Measurements from ENCODE around the gene DLK1. TPM values are rescaled to one million over a fixed set of nuclear protein-coding genes. Genes with fewer than 3 reads are reported as not detected.

Gene DLK1
- total and polyA plus RNA-seq, 7 donors: 0.36 to 1.2 (median 0.46) TPM; not detected in 4

GRCh38 chr14:100683578-100683977 is 43.1 kb upstream of the DLK1 start:
- intact Hi-C loops (cut with DNase I): no loop called here
- Histone ChIP-seq H3K27ac (no peak overlapping the region), H3K27me3 (no peaks in the 10 kb centered on the region), H3K4me3 (no peak overlapping the region), H3K4me1 (peaks cover 0 to 17% (median 12%) of the 10 kb centered on the region in 4 donors), H3K36me3 (no peaks in the 10 kb centered on the region), H3K9me3 (no peaks in the 10 kb centered on the region)
- TF ChIP-seq EP300 (IDR thresholded peaks at IDR 0.05) (no peak), CTCF (IDR thresholded peaks at IDR 0.05) (no peak), POLR2AphosphoS5 (IDR thresholded peaks at IDR 0.05) (no peak), POLR2A (IDR thresholded peaks at IDR 0.05) (no peak)
- 68 to 69% methylated on average over 7 of the region's 7 CpGs for WGBS, 2 donors
- no peak for DNase-seq

- intact Hi-C loops (cut with DNase I): no loop called here
- WGBS, 2 donors: 63 to 81% methylated on average over 6 of the region's 6 CpGs
Observed at GRCh38 chr14:100684154-100684553, 42.5 kb upstream of the DLK1 start.

GRCh38 chr14:100684961-100685360 is 41.7 kb upstream of the DLK1 start:
- intact Hi-C loops (cut with DNase I): no loop called here

More at GRCh38 chr14:100684154-100684553, 42.5 kb upstream of the DLK1 start:
- no peak overlapping the region for H3K4me3 ChIP-seq
- H3K4me1 ChIP-seq: peaks cover 0 to 14% (median 9%) of the 10 kb centered on the region in 4 donors
- no peak overlapping the region for H3K27ac ChIP-seq
- H3K27me3 ChIP-seq: no peaks in the 10 kb centered on the region
- TF ChIP-seq EP300 (IDR thresholded peaks at IDR 0.05) (no peak), POLR2A (IDR thresholded peaks at IDR 0.05) (no peak), CTCF (IDR thresholded peaks at IDR 0.05) (no peak), POLR2AphosphoS5 (IDR thresholded peaks at IDR 0.05) (no peak)
- no peaks in the 10 kb centered on the region for H3K36me3 ChIP-seq
- DNase-seq: no peak
- H3K9me3 ChIP-seq: no peaks in the 10 kb centered on the region

GRCh38 chr14:100686858-100687257 is 39.8 kb upstream of the DLK1 start:
- WGBS, 2 donors: 74 to 83% methylated on average over 4 of the region's 4 CpGs
- Histone ChIP-seq H3K27ac (no peak overlapping the region), H3K27me3 (peaks cover 0 to 14% (median 0%) of the 10 kb centered on the region in 3 donors), H3K9me3 (no peaks in the 10 kb centered on the region), H3K4me1 (no peaks in the 10 kb centered on the region), H3K4me3 (no peak overlapping the region), H3K36me3 (no peaks in the 10 kb centered on the region)
- intact Hi-C loops (cut with DNase I): no loop called here
- TF ChIP-seq EP300 (IDR thresholded peaks at IDR 0.05): no peak
- no peak for TF ChIP-seq CTCF (IDR thresholded peaks at IDR 0.05)
- no peak for TF ChIP-seq POLR2A (IDR thresholded peaks at IDR 0.05)
- TF ChIP-seq POLR2AphosphoS5 (IDR thresholded peaks at IDR 0.05): no peak
- DNase-seq: no peak

More at GRCh38 chr14:100684961-100685360, 41.7 kb upstream of the DLK1 start:
- no peaks in the 10 kb centered on the region for H3K9me3 ChIP-seq
- no peak for TF ChIP-seq EP300 (IDR thresholded peaks at IDR 0.05)
- H3K4me1 ChIP-seq: peaks cover 0 to 9% (median 6%) of the 10 kb centered on the region in 4 donors
- no peak overlapping the region for H3K4me3 ChIP-seq
- no peak for DNase-seq
- no peaks in the 10 kb centered on the region for H3K27me3 ChIP-seq
- H3K36me3 ChIP-seq: no peaks in the 10 kb centered on the region
- 45 to 85% methylated on average over 6 of the region's 6 CpGs for WGBS, 2 donors
- H3K27ac ChIP-seq: no peak overlapping the region

- intact Hi-C loops (cut with DNase I): no loop called here
- Histone ChIP-seq H3K4me3 (no peak overlapping the region), H3K27ac (no peak overlapping the region), H3K27me3 (peaks cover 0 to 15% (median 0%) of the 10 kb centered on the region in 3 donors), H3K4me1 (no peaks in the 10 kb centered on the region), H3K36me3 (no peaks in the 10 kb centered on the region), H3K9me3 (no peaks in the 10 kb centered on the region)
- no peak for DNase-seq
- TF ChIP-seq POLR2AphosphoS5 (IDR thresholded peaks at IDR 0.05) (no peak), EP300 (IDR thresholded peaks at IDR 0.05) (no peak), POLR2A (IDR thresholded peaks at IDR 0.05) (no peak), CTCF (IDR thresholded peaks at IDR 0.05) (no peak)
- 80 to 94% methylated on average over 12 of the region's 12 CpGs for WGBS, 2 donors
Observed at GRCh38 chr14:100687386-100687785, 39.3 kb upstream of the DLK1 start.

All from sigmoid colon (tissue), 7 donors.